ENCODE data around the gene CATSPERZ. TPM values are rescaled to one million over a fixed set of nuclear protein-coding genes. Genes with fewer than 3 reads are reported as not detected.
A peak's percentile ranks its signal among the peaks of the same experiment; 100 is the strongest.

Gene CATSPERZ
- total and polyA plus RNA-seq, 9 of the 15 experiments (the other 6 are each of a cell fraction or from before 2014, with no cell fraction given): 0.86 to 8.5 (median 3.5) TPM

GRCh38 chr11:64269540-64270220, 30.5 kb upstream of the CATSPERZ start (continued):
- TF ChIP-seq JUN (IDR thresholded peaks at IDR 0.05; ENCODE audit: borderline replicate concordance, low read depth, low read length) (0 out of 2 replicates have a peak, but pooled peaks have one; percentile 8), JUN (CRISPR knock-in tag; IDR thresholded peaks at IDR 0.05; ENCODE audit: borderline replicate concordance) (peak; percentile 90; the same call in 1 of the 2 replicates), RHOXF2B (CRISPR knock-in tag; conservative IDR thresholded peaks at IDR 0.05) (no peak), BMI1 (IDR thresholded peaks at IDR 0.05; ENCODE audit: low read length) (no peak), HMG20B (CRISPR knock-in tag; IDR thresholded peaks at IDR 0.05) (no peak), MBD1 (CRISPR knock-in tag; IDR thresholded peaks at IDR 0.05) (no peak), RBM22 (IDR thresholded peaks at IDR 0.05; ENCODE audit: low read depth, low read length, poor library complexity, severe bottlenecking) (peak; percentile 89), SREBF2 (CRISPR knock-in tag; IDR thresholded peaks at IDR 0.05) (no peak), NR2C2 (CRISPR knock-in tag; IDR thresholded peaks at IDR 0.05) (peak; percentile 99), NR2C2 (tag; IDR thresholded peaks at IDR 0.05) (peak; percentile 99), ZBTB5 (IDR thresholded peaks at IDR 0.05) (no peak), PHB2 (IDR thresholded peaks at IDR 0.05; ENCODE audit: low read depth) (no peak), CHD4 (IDR thresholded peaks at IDR 0.05; ENCODE audit: insufficient read depth, insufficient replicate concordance, low read depth, low read length, poor library complexity, severe bottlenecking) (peak; percentile 7), FOXO4 (CRISPR knock-in tag; IDR thresholded peaks at IDR 0.05) (no peak; the same call in 1 of the 2 replicates), SMARCC2 (IDR thresholded peaks at IDR 0.05; ENCODE audit: low read depth) (no peak), NFIC (IDR thresholded peaks at IDR 0.05) (peak; percentile 27; the same call in 1 of the 2 replicates), ZNF282 (CRISPR knock-in tag; IDR thresholded peaks at IDR 0.05) (peak; percentile 70; the same call in 1 of the 2 replicates), KAT7 (CRISPR knock-in tag; IDR thresholded peaks at IDR 0.05; ENCODE audit: borderline replicate concordance) (peak; percentile 70; the same call in 1 of the 2 replicates), IFI16 (CRISPR knock-in tag; IDR thresholded peaks at IDR 0.05) (no peak), ZNF174 (CRISPR knock-in tag; IDR thresholded peaks at IDR 0.05) (no peak), ZNF212 (CRISPR knock-in tag; IDR thresholded peaks at IDR 0.05) (no peak)
